Mesenchymal stem cell (in vitro differentiated cells and primary cell): ENCODE measurements around the gene GARRE1.

Experiments
- DNase-seq: peaks from one replicate; pipeline ENCODE4 v3.0.0-alpha.2; 2013
- H2AFZ ChIP-seq: one replicate; pipeline ENCODE4 v1.6.1; 2013; ENCODE audit warnings: low read depth, mild to moderate bottlenecking, control low read depth, inconsistent platforms, low read length, moderate library complexity
- H2AK5ac ChIP-seq: 2 replicates; pipeline ENCODE4 v1.6.1; 2013; ENCODE audit warnings: low read length, moderate library complexity, mild to moderate bottlenecking, inconsistent platforms; ENCODE audit not compliant: severe bottlenecking
- H2BK120ac ChIP-seq: one replicate; pipeline ENCODE4 v1.6.1; 2013; ENCODE audit warnings: low read depth, mild to moderate bottlenecking, inconsistent platforms, low read length, moderate library complexity
- H2BK12ac ChIP-seq, 2 experiments: one replicate each; pipeline ENCODE4 v1.6.1; 2013; ENCODE audit warnings: inconsistent platforms in 2 of 2, low read length in 2 of 2, mild to moderate bottlenecking in 2 of 2, moderate library complexity in 2 of 2, control low read depth in 1 of 2
- H2BK15ac ChIP-seq: one replicate; pipeline ENCODE4 v1.6.1; 2013; ENCODE audit warnings: mild to moderate bottlenecking, low read depth, inconsistent platforms; ENCODE audit not compliant: poor library complexity, severe bottlenecking
- H2BK5ac ChIP-seq: 2 replicates; pipeline ENCODE4 v1.6.1; 2013; ENCODE audit warnings: low read depth, mild to moderate bottlenecking, low read length, control low read depth, inconsistent platforms; ENCODE audit not compliant: poor library complexity, severe bottlenecking
- H3K14ac ChIP-seq, 2 experiments: one replicate each; pipeline ENCODE4 v1.6.1; 2013; ENCODE audit warnings: inconsistent platforms in 2 of 2, low read length in 2 of 2, control low read depth in 1 of 2, mild to moderate bottlenecking in 1 of 2, moderate library complexity in 1 of 2
- H3K18ac ChIP-seq, 2 experiments: one replicate each; pipeline ENCODE4 v1.6.1; 2013; ENCODE audit warnings: inconsistent platforms in 2 of 2, low read length in 2 of 2, control low read depth in 1 of 2, low read depth in 1 of 2, mild to moderate bottlenecking in 1 of 2
- H3K23ac ChIP-seq, 2 experiments: one replicate each; pipeline ENCODE4 v1.6.1; 2013; ENCODE audit warnings: inconsistent platforms in 2 of 2, low read length in 2 of 2, mild to moderate bottlenecking in 2 of 2, moderate library complexity in 2 of 2, control low read depth in 1 of 2
- H3K27ac ChIP-seq: 2 replicates; pipeline ENCODE4 v1.5.1; 2013; ENCODE audit warnings: mild to moderate bottlenecking, moderate library complexity, low read length, control low read depth, inconsistent platforms; ENCODE audit not compliant: poor library complexity, severe bottlenecking
- H3K27me3 ChIP-seq, 2 experiments: 2 replicates each; pipeline versions ENCODE4 v1.6.1 to v1.7.0; 2013; ENCODE audit warnings: low read length in 2 of 2, mild to moderate bottlenecking in 2 of 2, moderate library complexity in 2 of 2, control low read depth in 1 of 2, inconsistent platforms in 1 of 2; ENCODE audit not compliant: control insufficient read depth in 1 of 2, insufficient read depth in 1 of 2
- H3K36me3 ChIP-seq, 2 experiments: 2 replicates each; pipeline versions ENCODE4 v1.6.1 to v1.7.0; 2013; ENCODE audit warnings: low read length in 2 of 2, control low read depth in 1 of 2, inconsistent platforms in 1 of 2, low read depth in 1 of 2, mild to moderate bottlenecking in 1 of 2; ENCODE audit not compliant: insufficient read depth in 2 of 2, control insufficient read depth in 1 of 2
- H3K4ac ChIP-seq, 2 experiments: one replicate each; pipeline ENCODE4 v1.6.1; 2013; ENCODE audit warnings: inconsistent platforms in 2 of 2, low read length in 2 of 2, mild to moderate bottlenecking in 2 of 2, moderate library complexity in 2 of 2, control low read depth in 1 of 2, low read depth in 1 of 2
- H3K4me1 ChIP-seq: 2 replicates; pipeline ENCODE4 v1.6.1; 2013; ENCODE audit warnings: low read depth, low read length, control low read depth; ENCODE audit not compliant: control insufficient read depth, insufficient read depth
- H3K4me2 ChIP-seq: 2 replicates; pipeline ENCODE4 v1.6.1; 2013; ENCODE audit warnings: low read length, mild to moderate bottlenecking, inconsistent platforms; ENCODE audit not compliant: poor library complexity, severe bottlenecking
- H3K4me3 ChIP-seq, 2 experiments: 2 replicates each; pipeline versions ENCODE4 v1.5.1 to v1.7.0; 2013; ENCODE audit warnings: low read length in 2 of 2, mild to moderate bottlenecking in 2 of 2, control low read depth in 1 of 2, low read depth in 1 of 2; ENCODE audit not compliant: insufficient read depth in 1 of 2
- H3K79me1 ChIP-seq: replicated peaks from 2 replicates; pipeline ENCODE4 v1.6.1; 2013; ENCODE audit warnings: mild to moderate bottlenecking, control low read depth, low read length, inconsistent platforms; ENCODE audit not compliant: poor library complexity, severe bottlenecking
- H3K9ac ChIP-seq: 2 replicates; pipeline ENCODE4 v1.7.0; 2013; ENCODE audit warnings: mild to moderate bottlenecking, low read length, moderate library complexity
- H3K9me3 ChIP-seq: 2 replicates; pipeline ENCODE4 v1.7.0; 2013; ENCODE audit warnings: mild to moderate bottlenecking, low read length; ENCODE audit not compliant: control insufficient read depth
- H4K8ac ChIP-seq: one replicate; pipeline ENCODE4 v1.6.1; 2013; ENCODE audit warnings: inconsistent platforms, mild to moderate bottlenecking, low read length, moderate library complexity
- H4K91ac ChIP-seq: one replicate; pipeline ENCODE4 v1.6.1; 2013; ENCODE audit warnings: mild to moderate bottlenecking, low read length, inconsistent platforms
- WGBS: methylation state at CpG from one replicate; pipeline ENCODE4 v1.1.7; 2013; ENCODE audit warnings: mixed read lengths; 5-methylcytosine and 5-hydroxymethylcytosine counted together

Gene GARRE1

GRCh38 chr19:34284505-34284904 lies 30.2 kb downstream of the GARRE1 start:
- H2BK12ac ChIP-seq = no peak overlapping the region
- no peak overlapping the region for H3K23ac ChIP-seq
- H3K36me3 ChIP-seq = peaks cover 0 to 5% of the 10 kb centered on the region in 2 experiments
- no peak overlapping the region for H2AFZ ChIP-seq
- H2AK5ac ChIP-seq = no peak overlapping the region
- H3K9ac ChIP-seq = no peak overlapping the region
- H3K4me1 ChIP-seq = peaks cover 1% of the 10 kb centered on the region
- H3K14ac ChIP-seq = no peak overlapping the region
- no peak overlapping the region for H4K91ac ChIP-seq
- no peaks in the 10 kb centered on the region for H3K9me3 ChIP-seq
- H3K79me1 ChIP-seq = peaks cover 25% of the 10 kb centered on the region
- H3K18ac ChIP-seq = no peak overlapping the region
- no peak overlapping the region for H3K4me2 ChIP-seq
- no peak overlapping the region for H2BK15ac ChIP-seq
- no peak overlapping the region for H4K8ac ChIP-seq
- WGBS = 100% methylated on average over 2 of the region's 2 CpGs
- no peak overlapping the region for H3K27ac ChIP-seq
- no peak overlapping the region for H2BK5ac ChIP-seq
- DNase-seq = no peak
- no peaks in the 10 kb centered on the region for H3K27me3 ChIP-seq
- H2BK120ac ChIP-seq = no peak overlapping the region
- no peak overlapping the region for H3K4me3 ChIP-seq
- H3K4ac ChIP-seq = no peak overlapping the region

GRCh38 chr19:34287662-34288140 lies 33.3 kb downstream of the GARRE1 start:
- Histone ChIP-seq H3K14ac (no peak overlapping the region), H3K4me1 (no peaks in the 10 kb centered on the region), H2AK5ac (no peak overlapping the region), H4K91ac (no peak overlapping the region), H3K27me3 (no peaks in the 10 kb centered on the region), H2AFZ (no peak overlapping the region), H3K9ac (no peak overlapping the region), H3K79me1 (peaks cover 27% of the 10 kb centered on the region), H3K4ac (no peak overlapping the region), H3K18ac (no peak overlapping the region), H3K4me2 (no peak overlapping the region), H2BK15ac (no peak overlapping the region), H3K9me3 (no peaks in the 10 kb centered on the region), H2BK120ac (no peak overlapping the region), H4K8ac (no peak overlapping the region), H3K23ac (no peak overlapping the region), H2BK5ac (no peak overlapping the region), H3K27ac (no peak overlapping the region), H2BK12ac (no peak overlapping the region), H3K36me3 (peaks cover 0 to 3% of the 10 kb centered on the region in 2 experiments), H3K4me3 (no peak overlapping the region)
- DNase-seq = no peak
- 98% methylated on average over 3 of the region's 3 CpGs for WGBS

- Histone ChIP-seq H2BK120ac (no peak overlapping the region), H3K79me1 (peaks cover 27% of the 10 kb centered on the region), H3K23ac (no peak overlapping the region), H4K8ac (no peak overlapping the region), H4K91ac (no peak overlapping the region), H2BK15ac (no peak overlapping the region), H3K18ac (no peak overlapping the region), H2AFZ (no peak overlapping the region), H3K27ac (no peak overlapping the region), H2BK12ac (no peak overlapping the region), H3K9ac (no peak overlapping the region), H3K4ac (no peak overlapping the region), H3K14ac (no peak overlapping the region), H3K36me3 (peaks cover 0 to 3% of the 10 kb centered on the region in 2 experiments), H3K4me3 (no peak overlapping the region), H3K4me2 (no peak overlapping the region), H3K27me3 (no peaks in the 10 kb centered on the region), H3K9me3 (no peaks in the 10 kb centered on the region), H3K4me1 (no peaks in the 10 kb centered on the region), H2AK5ac (no peak overlapping the region), H2BK5ac (no peak overlapping the region)
- 96% methylated on average over 2 of the region's 4 CpGs for WGBS
- no peak for DNase-seq
Measured at GRCh38 chr19:34288381-34288780, 34.0 kb downstream of the GARRE1 start.

DNA sequence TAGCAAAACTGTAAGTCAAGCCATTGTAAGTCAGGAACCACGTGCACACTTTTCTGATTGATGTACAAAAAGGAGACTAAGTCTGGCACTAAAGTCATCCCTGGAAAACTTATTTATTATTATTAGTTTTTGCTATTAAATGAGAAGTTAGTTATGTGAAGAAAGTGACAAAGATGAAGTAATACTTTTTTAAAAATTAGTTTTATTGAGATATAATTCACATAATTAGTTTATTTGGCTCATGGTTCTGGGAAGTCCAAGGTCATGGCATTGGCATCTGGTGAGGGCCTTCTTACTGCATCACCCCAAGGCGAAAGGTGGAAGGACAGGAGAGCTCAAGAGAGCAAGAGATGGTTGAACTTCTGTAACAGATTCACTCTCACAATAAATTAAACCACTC lies 36.9 kb downstream of the GARRE1 start:
- WGBS = 100% methylated on average over 2 of the region's 2 CpGs

More for the DNA sequence above, 36.9 kb downstream of the GARRE1 start:
- no peak overlapping the region for H3K4ac ChIP-seq
- no peak overlapping the region for H2BK5ac ChIP-seq
- no peak overlapping the region for H4K8ac ChIP-seq
- no peak overlapping the region for H3K14ac ChIP-seq
- no peak overlapping the region for H3K27ac ChIP-seq
- H3K4me3 ChIP-seq = no peak overlapping the region
- DNase-seq = no peak
- H3K36me3 ChIP-seq = peaks cover 0 to 5% of the 10 kb centered on the region in 2 experiments
- no peak overlapping the region for H2BK15ac ChIP-seq
- no peak overlapping the region for H3K4me2 ChIP-seq
- no peak overlapping the region for H2AK5ac ChIP-seq
- no peaks in the 10 kb centered on the region for H3K27me3 ChIP-seq
- H4K91ac ChIP-seq = no peak overlapping the region
- no peak overlapping the region for H3K23ac ChIP-seq
- no peaks in the 10 kb centered on the region for H3K4me1 ChIP-seq
- H3K18ac ChIP-seq = no peak overlapping the region
- H2AFZ ChIP-seq = no peak overlapping the region
- H3K9ac ChIP-seq = no peak overlapping the region
- no peak overlapping the region for H2BK120ac ChIP-seq
- H3K9me3 ChIP-seq = no peaks in the 10 kb centered on the region
- H3K79me1 ChIP-seq = peaks cover 35% of the 10 kb centered on the region
- no peak overlapping the region for H2BK12ac ChIP-seq
